ENCODE data around the gene PGAP3. TPM values are rescaled to one million over a fixed set of nuclear protein-coding genes. Genes with fewer than 3 reads are reported as not detected.
"Not testable (repeated sequence)": the region's sequence is repeated elsewhere in the genome, so short reads cannot be mapped to it uniquely, and the experiment has no call there.

The PGAP3 gene
- total RNA-seq, 1 experiment from 2014 or later: 5.1 TPM

DNA sequence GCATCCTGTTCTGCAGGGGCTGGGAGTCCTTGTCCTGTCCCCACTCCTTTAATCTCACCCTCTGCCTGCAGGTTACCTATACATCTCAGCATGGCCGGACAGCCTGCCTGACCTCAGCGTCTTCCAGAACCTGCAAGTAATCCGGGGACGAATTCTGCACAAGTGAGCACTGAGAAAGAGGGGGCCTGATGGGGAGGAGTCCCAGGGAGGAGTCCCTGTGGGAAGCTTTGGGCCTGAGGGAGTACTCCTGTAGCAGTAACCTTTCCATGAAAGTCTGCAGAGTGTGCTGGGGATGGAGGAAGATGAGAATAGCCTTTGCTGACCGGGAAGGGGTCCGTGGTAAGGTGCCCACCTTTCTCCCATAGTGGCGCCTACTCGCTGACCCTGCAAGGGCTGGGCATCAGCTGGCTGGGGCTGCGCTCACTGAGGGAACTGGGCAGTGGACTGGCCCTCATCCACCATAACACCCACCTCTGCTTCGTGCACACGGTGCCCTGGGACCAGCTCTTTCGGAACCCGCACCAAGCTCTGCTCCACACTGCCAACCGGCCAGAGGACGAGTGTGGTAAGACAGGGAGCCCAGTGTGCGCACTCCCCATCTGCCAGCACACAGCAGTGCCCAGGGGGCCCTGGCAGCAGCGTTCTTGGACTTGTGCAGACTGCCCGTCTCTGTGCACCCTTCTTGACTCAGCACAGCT lies 27.7 kb upstream of the PGAP3 start:
- no peak for DNase-seq (ENCODE audit: low read depth)

DNA sequence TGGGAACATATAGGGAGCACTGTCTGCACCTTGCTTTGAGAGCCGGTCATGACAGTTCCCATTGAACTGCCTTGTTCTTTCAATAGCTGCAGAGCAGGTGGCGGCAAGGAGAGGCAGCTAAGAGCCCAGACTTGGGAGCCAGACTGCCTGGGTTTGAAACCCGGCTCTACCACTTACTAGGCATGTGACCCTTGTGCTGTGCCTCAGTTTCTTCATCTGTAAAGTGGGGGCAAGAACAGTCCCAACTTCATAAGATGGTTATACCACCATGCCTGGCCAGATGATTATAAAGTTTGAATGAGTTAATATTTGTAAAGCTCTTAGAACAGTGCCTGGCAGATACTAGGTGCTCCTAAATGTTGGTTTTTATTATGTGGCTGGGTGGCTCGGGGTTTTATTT lies 26.4 kb upstream of the PGAP3 start:
- DNase-seq (ENCODE audit: low read depth): no peak

DNA sequence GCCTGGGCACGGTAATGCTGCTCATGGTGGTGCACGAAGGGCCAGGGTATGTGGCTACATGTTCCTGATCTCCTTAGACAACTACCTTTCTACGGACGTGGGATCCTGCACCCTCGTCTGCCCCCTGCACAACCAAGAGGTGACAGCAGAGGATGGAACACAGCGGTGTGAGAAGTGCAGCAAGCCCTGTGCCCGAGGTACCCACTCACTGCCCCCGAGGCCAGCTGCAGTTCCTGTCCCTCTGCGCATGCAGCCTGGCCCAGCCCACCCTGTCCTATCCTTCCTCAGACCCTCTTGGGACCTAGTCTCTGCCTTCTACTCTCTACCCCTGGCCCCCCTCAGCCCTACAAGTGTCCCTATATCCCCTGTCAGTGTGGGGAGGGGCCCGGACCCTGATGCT lies 24.0 kb upstream of the PGAP3 start:
- no peak for DNase-seq (ENCODE audit: low read depth)

- DNase-seq (ENCODE audit: low read depth): not testable (repeated sequence)
Observed at GRCh38 chr17:39711071-39711470, 23.2 kb upstream of the PGAP3 start.

DNA sequence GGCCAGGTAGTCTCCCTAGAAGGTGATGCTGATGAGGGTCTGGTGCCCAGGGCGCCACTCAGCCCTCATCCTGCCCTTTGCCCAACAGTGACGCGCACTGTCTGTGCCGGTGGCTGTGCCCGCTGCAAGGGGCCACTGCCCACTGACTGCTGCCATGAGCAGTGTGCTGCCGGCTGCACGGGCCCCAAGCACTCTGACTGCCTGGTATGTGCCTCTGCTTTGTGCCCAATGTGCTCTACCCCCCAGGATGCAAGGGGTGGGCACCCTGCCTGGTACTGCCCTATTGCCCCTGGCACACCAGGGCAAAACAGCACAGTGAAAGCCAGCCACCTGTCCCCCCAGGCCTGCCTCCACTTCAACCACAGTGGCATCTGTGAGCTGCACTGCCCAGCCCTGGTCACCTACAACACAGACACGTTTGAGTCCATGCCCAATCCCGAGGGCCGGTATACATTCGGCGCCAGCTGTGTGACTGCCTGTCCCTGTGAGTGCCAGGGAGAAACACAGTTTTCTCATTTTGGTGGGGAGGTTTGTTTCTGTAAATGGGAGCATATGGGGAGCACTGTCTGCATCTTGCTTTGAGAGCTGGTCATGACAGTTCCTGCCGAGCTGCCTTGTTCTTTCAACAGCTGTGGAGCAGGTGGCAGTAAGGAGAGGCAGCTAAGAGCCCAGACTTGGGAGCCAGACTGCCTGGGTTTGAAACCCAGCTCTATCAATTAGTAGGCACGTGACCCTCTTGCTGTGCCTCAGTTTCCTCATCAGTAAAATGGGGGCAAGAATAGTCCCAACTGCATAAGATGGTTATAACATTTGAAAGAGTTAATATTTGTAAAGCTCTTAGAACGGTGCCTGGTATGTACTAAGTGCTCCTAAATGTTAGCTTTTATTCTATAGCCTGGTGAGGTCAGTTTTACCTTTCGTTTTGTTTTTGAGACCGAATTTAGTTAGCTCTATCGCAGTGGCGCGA lies 22.4 kb upstream of the PGAP3 start:
- no peak for DNase-seq (ENCODE audit: low read depth)

GRCh38 chr17:39709319-39709997 lies 21.6 kb upstream of the PGAP3 start:
- DNase-seq (ENCODE audit: low read depth): no peak

DNA sequence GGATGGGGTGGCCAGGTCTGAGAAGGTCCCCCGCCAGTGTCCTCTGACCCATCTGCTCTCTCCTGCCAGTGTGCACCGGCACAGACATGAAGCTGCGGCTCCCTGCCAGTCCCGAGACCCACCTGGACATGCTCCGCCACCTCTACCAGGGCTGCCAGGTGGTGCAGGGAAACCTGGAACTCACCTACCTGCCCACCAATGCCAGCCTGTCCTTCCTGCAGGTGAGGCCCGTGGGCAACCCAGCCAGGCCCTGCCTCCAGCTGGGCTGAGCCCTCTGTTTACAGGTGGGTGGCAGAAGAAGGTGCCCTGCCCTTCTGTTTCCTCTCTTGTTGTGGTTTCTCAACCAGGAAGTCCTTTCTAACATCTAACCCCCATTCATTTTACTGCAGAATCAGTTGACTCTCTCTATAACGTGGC lies 19.1 kb upstream of the PGAP3 start:
- DNase-seq (ENCODE audit: low read depth): no peak

DNA sequence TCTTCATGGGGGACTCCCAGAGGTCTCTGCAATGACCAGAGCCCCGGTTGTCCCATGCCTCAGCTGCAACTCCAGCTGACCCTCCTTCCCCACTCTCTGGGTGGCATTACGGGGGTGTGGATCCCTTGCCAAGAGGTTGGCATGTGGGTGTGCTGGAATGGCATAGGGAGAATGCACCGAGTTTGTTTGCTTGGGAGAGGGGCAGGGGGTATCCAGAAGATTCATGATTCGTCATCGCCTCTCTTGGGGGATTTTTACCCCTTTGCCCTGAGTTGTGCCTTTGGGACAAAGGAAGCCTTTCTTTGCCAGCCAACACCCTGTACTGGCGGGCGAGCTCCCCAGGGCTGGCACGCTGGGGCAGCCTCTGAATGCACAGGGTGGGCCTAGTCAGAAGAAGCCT lies 18.5 kb upstream of the PGAP3 start:
- DNase-seq (ENCODE audit: low read depth): no peak

DNA sequence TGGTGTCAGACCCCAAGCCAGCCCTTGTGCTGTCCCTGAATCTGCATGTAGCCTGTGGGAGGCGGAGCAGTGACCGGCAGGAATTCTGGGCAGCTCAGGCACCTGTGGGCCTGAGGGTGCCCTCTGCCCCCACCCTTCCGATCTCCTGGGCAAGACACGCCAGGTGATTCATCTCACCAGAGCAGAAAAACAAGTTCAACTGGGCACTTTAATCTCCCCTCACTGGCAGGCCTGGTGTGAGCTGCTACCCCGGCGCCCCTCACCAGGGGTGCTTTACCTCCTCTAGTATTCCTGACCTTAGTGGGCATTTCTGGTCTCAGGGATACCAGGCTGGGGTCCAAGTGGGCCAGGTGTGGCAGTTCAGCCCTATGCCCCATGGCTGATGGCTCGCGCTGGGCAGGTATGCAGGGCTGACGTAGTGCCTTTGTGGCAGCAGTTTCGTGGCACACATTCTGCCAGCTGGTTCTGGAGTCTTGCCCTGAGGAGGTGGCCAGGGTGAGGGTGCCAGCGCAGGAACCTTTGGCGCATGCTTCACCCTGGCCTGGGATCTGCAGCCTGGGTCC lies 18.0 kb upstream of the PGAP3 start:
- no peak for DNase-seq (ENCODE audit: low read depth)

GRCh38 chr17:39704821-39705551 lies 17.1 kb upstream of the PGAP3 start:
- DNase-seq (ENCODE audit: low read depth): no peak

GRCh38 chr17:39703913-39704312 lies 16.1 kb upstream of the PGAP3 start:
- DNase-seq (ENCODE audit: low read depth): no peak

DNA sequence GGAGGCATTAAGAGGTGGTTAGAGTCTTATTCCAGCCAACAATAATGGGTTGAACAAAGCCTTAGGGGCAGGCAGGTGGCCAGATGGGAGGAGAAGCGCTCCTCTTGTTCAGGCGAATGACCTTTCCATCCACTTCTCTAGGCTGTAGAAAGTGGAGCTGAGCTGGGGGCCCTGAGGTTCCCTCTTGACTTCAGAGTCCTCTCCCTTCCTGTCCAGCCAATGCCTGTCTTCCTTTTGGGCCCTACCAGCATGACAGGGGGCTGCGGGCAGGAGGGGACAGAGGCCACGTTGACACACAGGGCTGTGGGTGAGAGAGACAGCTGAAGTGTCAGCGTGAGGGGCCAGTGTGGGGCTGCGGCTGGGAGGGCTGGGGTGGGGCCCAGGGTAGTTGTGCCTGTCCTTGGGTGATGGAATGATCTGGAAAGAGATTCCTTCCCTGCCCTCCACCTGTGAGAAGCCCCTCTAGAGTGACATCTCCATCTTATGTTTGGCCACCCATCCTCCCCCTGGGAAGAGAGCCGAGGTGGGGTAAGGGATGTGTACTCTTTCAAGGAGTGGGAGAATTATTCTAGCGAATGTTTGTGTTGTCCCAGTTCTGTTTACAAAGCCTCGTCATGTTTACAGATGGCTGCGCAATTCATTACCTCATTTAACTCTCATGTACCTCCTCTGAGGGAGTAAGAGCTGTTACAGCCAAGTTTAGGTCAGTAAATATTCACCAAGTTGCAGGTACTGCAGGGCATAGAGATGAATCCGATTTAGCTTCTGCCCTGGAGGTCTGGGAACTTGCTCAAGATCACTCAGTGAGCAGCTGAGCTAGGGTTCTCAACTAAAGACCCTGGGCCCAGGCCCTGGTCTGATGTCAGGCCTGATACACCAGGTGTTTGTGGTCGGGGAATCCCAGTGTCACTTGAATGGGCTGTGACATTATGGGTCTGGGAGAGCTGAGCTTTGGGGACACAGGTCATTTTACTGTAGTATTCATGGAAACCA lies 15.3 kb upstream of the PGAP3 start:
- no peak for DNase-seq (ENCODE audit: low read depth)

DNA sequence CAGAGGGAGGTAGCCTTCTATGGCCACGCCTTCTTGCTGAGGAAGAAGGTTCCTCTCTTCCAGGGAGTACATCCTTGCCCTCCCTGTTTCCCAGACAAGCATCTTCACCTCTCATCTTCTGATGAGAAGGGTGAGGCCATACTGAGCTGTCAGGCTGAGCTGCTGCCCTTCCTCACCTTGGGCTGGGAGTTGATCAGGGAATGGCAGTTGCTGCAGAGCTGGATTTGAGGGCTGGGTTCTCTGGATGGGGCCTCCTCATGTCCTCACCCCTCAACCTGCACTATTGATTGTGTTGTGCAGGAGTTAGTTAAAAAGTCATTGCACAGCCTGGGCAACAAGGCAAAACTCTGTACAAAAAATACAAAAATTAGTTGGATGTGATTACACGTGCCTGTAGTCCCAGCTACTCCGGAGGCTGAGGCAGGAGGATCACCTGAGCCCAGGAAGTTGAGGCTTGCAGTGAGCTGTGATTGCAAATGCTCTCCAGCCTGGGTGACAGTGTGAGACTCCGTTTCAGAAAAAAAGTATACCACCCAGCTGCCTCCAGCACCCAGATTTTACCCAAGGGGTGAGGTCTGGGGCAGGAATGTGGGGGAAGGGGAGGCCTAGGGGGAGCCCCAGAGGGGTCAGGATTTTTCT lies 14.0 kb upstream of the PGAP3 start:
- no peak for DNase-seq (ENCODE audit: low read depth)

GRCh38 chr17:39701012-39701783 lies 13.3 kb upstream of the PGAP3 start:
- DNase-seq (ENCODE audit: low read depth): no peak

DNA sequence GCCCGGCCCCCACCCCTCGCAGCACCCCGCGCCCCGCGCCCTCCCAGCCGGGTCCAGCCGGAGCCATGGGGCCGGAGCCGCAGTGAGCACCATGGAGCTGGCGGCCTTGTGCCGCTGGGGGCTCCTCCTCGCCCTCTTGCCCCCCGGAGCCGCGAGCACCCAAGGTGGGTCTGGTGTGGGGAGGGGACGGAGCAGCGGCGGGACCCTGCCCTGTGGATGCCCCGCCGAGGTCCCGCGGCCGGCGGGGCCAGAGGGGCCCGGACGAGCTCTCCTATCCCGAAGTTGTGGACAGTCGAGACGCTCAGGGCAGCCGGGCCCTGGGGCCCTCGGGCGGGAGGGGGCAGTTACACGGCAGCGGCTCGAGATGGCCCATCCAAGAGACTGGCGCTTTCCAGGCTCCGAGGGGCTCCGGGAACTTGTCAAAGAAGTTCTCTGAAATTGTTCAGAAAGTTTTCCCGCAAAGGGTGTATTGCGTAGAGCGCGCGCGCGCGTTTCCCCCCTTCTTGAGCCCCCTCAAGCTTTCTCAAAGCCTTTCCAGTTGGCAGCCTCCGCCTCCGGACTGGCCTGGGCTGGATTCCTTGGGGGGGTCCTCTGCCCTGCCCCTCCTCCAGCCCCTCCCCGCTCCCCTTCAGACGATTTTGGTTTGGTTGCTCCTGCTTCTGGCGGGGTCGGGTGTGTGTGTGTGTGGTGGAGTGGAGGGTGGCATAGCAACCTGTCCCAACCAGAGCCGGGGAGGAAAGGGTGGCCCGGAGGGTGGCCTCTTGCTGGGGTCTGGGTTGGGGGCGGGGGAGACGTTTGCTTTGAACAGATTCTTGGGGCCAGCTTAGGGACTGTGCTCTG lies 12.5 kb upstream of the PGAP3 start:
- peak; percentile 13 for DNase-seq (ENCODE audit: low read depth)

- DNase-seq (ENCODE audit: low read depth): peak; percentile 72
Observed at GRCh38 chr17:39699818-39700147, 11.9 kb upstream of the PGAP3 start, which contains the start of gene ERBB2. TSS of gene ERBB2 (plus strand) at chr17:39700064. CDS start at chr17:39700239, 175 bp downstream.

DNA sequence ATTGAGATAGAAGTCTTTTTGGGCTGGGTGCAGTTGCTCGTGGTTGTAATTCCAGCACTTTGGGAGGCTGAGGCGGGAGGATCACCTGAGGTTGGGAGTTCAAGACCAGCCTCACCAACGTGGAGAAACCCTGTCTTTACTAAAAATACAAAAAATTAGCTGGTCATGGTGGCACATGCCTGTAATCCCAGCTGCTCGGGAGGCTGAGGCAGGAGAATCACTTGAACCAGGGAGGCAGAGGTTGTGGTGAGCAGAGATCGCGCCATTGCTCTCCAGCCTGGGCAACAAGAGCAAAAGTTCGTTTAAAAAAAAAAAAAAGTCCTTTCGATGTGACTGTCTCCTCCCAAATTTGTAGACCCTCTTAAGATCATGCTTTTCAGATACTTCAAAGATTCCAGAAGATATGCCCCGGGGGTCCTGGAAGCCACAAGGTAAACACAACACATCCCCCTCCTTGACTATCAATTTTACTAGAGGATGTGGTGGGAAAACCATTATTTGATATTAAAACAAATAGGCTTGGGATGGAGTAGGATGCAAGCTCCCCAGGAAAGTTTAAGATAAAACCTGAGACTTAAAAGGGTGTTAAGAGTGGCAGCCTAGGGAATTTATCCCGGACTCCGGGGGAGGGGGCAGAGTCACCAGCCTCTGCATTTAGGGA lies 11.4 kb upstream of the PGAP3 start:
- DNase-seq (ENCODE audit: low read depth): not testable (repeated sequence)
